HepG2 (cell line): ENCODE measurements around the gene MAB21L4. TPM values are rescaled to one million over a fixed set of nuclear protein-coding genes. Genes with fewer than 3 reads are reported as not detected.

Source experiments
- ATAC-seq: fragments of 200-7000 bp; cut with Tn5 transposase; 3 replicates; pipeline ENCODE4 v1.9.1; 2020; ENCODE audit warnings: mild to moderate bottlenecking, moderate library complexity
- BruUV-seq: library from RNA; stranded (reverse); fragments of 400-500 nt; replicated peaks from 2 replicates; lab custom pipeline; 2021; lab: Mats Ljungman, UMichigan
- CTCF ChIA-PET: fragments of 300-600 bp; formaldehyde crosslinking; extraction: SDS; loops from one replicate; lab custom pipeline; 2021; ENCODE audit warnings: low total read pairs, inconsistent platforms, low intra/inter-chr PET ratio; lab: Yijun Ruan, JAX
- POLR2A ChIA-PET: fragments of 350-600 bp; sonication (Branson Sonifier 250); formaldehyde crosslinking; loops from one replicate; lab custom pipeline; 2020; ENCODE audit warnings: antibody characterized with exemption, inconsistent platforms; lab: Yijun Ruan, JAX
- DNase-seq: peaks from one replicate; pipeline ENCODE4 v3.0.0-alpha.2; 2015; ENCODE audit warnings: low spot score
- FAIRE-seq: peaks from 3 replicates; lab custom pipeline; 2011; peaks lifted over from hg19 to GRCh38; lab: Jason Lieb, UNC
- H2AFZ ChIP-seq: one replicate; pipeline ENCODE4 v1.6.1; 2011; ENCODE audit warnings: low read length, inconsistent platforms
- H3K27ac ChIP-seq: fragments of 300-600 bp; 3 replicates; pipeline ENCODE4 v1.8.0; 2011; ENCODE audit warnings: mixed run types, mild to moderate bottlenecking, mixed read lengths, low read length, inconsistent platforms; ENCODE audit not compliant: insufficient read depth; ENCODE audit errors: extremely low read length
- H3K27me3 ChIP-seq, 2 experiments: fragments of 200-600 bp in 1 of 2; 2 replicates in 1 of 2; 3 replicates in 1 of 2; pipeline versions ENCODE4 v1.6.0 to v1.8.0; 2011; ENCODE audit warnings: low read length in 2 of 2, mild to moderate bottlenecking in 2 of 2, moderate library complexity in 2 of 2, inconsistent platforms in 1 of 2; ENCODE audit not compliant: insufficient read depth in 2 of 2, control insufficient read depth in 1 of 2
- H3K36me3 ChIP-seq, 2 experiments: fragments of 200-600 bp in 1 of 2; replicated peaks in 1 of 2; 2 replicates in 1 of 2; 3 replicates in 1 of 2; pipeline versions ENCODE4 v1.5.1 to v1.8.0; 2011; ENCODE audit warnings: low read length in 2 of 2, inconsistent platforms in 1 of 2; ENCODE audit not compliant: insufficient read depth in 2 of 2, control insufficient read depth in 1 of 2
- H3K4me1 ChIP-seq: 2 replicates; pipeline ENCODE4 v1.5.1; 2012; ENCODE audit warnings: low read length, inconsistent platforms; ENCODE audit not compliant: insufficient read depth
- H3K4me2 ChIP-seq: 2 replicates; pipeline ENCODE4 v1.6.0; 2011; ENCODE audit warnings: low read depth, low read length, inconsistent platforms
- H3K4me3 ChIP-seq, 3 experiments: fragments of 200-600 bp in 1 of 3; sonication (generic), shearing (Covaris generic) in 1 of 3; replicated peaks in 1 of 3; 2 replicates each; pipeline ENCODE4 v1.5.1; 2011 to 2016; ENCODE audit warnings: low read length in 3 of 3, inconsistent platforms in 2 of 3, low read depth in 2 of 3, mild to moderate bottlenecking in 2 of 3, control low read depth in 1 of 3, mixed read lengths in 1 of 3; ENCODE audit not compliant: insufficient read depth in 1 of 3
- H3K79me2 ChIP-seq: one replicate; pipeline ENCODE4 v1.6.1; 2011; ENCODE audit warnings: low read length, inconsistent platforms; ENCODE audit not compliant: insufficient read depth
- H3K9ac ChIP-seq: 2 replicates; pipeline ENCODE4 v1.6.0; 2011; ENCODE audit warnings: mild to moderate bottlenecking, low read depth, low read length, inconsistent platforms; ENCODE audit not compliant: insufficient read depth
- H3K9me3 ChIP-seq: 2 replicates; pipeline ENCODE4 v1.5.1; 2012; ENCODE audit warnings: mild to moderate bottlenecking, low read length
- H4K20me1 ChIP-seq: 2 replicates; pipeline ENCODE4 v1.6.0; 2011; ENCODE audit warnings: inconsistent platforms, mild to moderate bottlenecking, low read length, moderate library complexity; ENCODE audit not compliant: insufficient read depth
- ELF3 ChIP-seq: IDR thresholded peaks from 2 replicates; pipeline ENCODE4 v1.6.1; 2016; ENCODE audit warnings: missing genetic modification reagents, missing compliant biosample characterization
- FOSL2 ChIP-seq: sonication (generic); formaldehyde crosslinking; IDR thresholded peaks from 2 replicates; pipeline ENCODE4 v1.4.0; 2020; ENCODE audit warnings: missing genetic modification reagents
- IRF2 ChIP-seq: IDR thresholded peaks from 2 replicates; pipeline ENCODE4 v1.6.1; 2018; ENCODE audit warnings: missing genetic modification reagents, missing compliant biosample characterization
- NFIB ChIP-seq: sonication (generic); formaldehyde crosslinking; IDR thresholded peaks from 2 replicates; pipeline ENCODE4 v1.9.0; 2021; ENCODE audit warnings: missing genetic modification reagents, mild to moderate bottlenecking, borderline replicate concordance
- PCBP2 ChIP-seq: fragments of 200-400 bp; formaldehyde crosslinking; optimal IDR thresholded peaks from 2 replicates; pipeline ENCODE3; 2018; ENCODE audit warnings: low read length, low read depth; ENCODE audit not compliant: poor library complexity, severe bottlenecking
- RBFOX2 ChIP-seq: fragments of 200-400 bp; formaldehyde crosslinking; IDR thresholded peaks from 2 replicates; pipeline ENCODE4 v1.6.1; 2017; ENCODE audit warnings: low read depth, mild to moderate bottlenecking, low read length
- RFXANK ChIP-seq: IDR thresholded peaks from 2 replicates; pipeline ENCODE4 v1.6.1; 2016
- ZBTB38 ChIP-seq: sonication (generic); formaldehyde crosslinking; IDR thresholded peaks from 2 replicates; pipeline ENCODE4 v1.5.1; 2020; ENCODE audit warnings: mild to moderate bottlenecking, missing genetic modification reagents
- ZNF333 ChIP-seq: sonication (generic); formaldehyde crosslinking; IDR thresholded peaks from 2 replicates; pipeline ENCODE4 v1.4.0; 2020; ENCODE audit warnings: mild to moderate bottlenecking, missing genetic modification reagents, borderline replicate concordance
- ZNF343 ChIP-seq: sonication (generic); formaldehyde crosslinking; IDR thresholded peaks from 2 replicates; pipeline ENCODE4 v1.4.0; 2020; ENCODE audit warnings: mild to moderate bottlenecking, missing genetic modification reagents
- WGBS: methylation state at CpG from one replicate; pipeline ENCODE4 v1.1.6; 2017; ENCODE audit warnings: low lambda C conversion rate; 5-methylcytosine and 5-hydroxymethylcytosine counted together
- in situ Hi-C: cut with HindIII; loops from 2 replicates; pipeline ENCODE4 v1.10.0; 2017; ENCODE audit warnings: low pct_unique_long_range_greater_than_20kb; ENCODE audit not compliant: extremely low pct_ligation_motif_present
- intact Hi-C: fragments of 100-400 bp; cut with micrococcal nuclease; formaldehyde crosslinking; loops from one replicate; pipeline ENCODE4 v1.10.0; 2022; ENCODE audit not compliant: unreplicated experiment
- polyA plus RNA-seq, 8 experiments: library from polyadenylated mRNA; depleted of rRNA in 3 of 8; stranded (reverse) in 7 of 8; unstranded in 1 of 8; fragments of >200 nt; fragmentation: Illumina TruSeq in 4 of 8; extraction: Trizol in 4 of 8; gene quantifications; 2 replicates each; pipeline versions ENCODE4 v1.2.1 to v1.2.3, GENCODE V29; 2011 to 2016; ENCODE audit warnings: low read depth in 4 of 8, missing spikeins in 1 of 8, mixed read lengths in 1 of 8; ENCODE audit not compliant: insufficient read depth in 1 of 8
- total RNA-seq, 5 experiments: library from RNA; depleted of rRNA; stranded (reverse); fragments of >200 nt; fragmentation: Illumina TruSeq; extraction: Trizol; gene quantifications; 2 replicates each; pipeline ENCODE4 v1.2.3, GENCODE V29; 2016; ENCODE audit warnings: low read depth in 1 of 5
- TF ChIP-seq, protein P1 (sequence below): sonication (generic); formaldehyde crosslinking; IDR thresholded peaks from 2 replicates; pipeline ENCODE4 v1.5.1; 2020; ENCODE audit warnings: mild to moderate bottlenecking, missing genetic modification reagents, moderate library complexity
- TF ChIP-seq, protein P2 (sequence below): sonication (generic); formaldehyde crosslinking; IDR thresholded peaks from 2 replicates; pipeline ENCODE4 v1.5.0; 2020; ENCODE audit warnings: mild to moderate bottlenecking, missing genetic modification reagents, borderline replicate concordance

MAB21L4 gene
- total and polyA plus RNA-seq, 2 of the 13 experiments (the other 11 are each of a cell fraction or from before 2014, with no cell fraction given), result 3.0 to 14.0 TPM

DNA sequence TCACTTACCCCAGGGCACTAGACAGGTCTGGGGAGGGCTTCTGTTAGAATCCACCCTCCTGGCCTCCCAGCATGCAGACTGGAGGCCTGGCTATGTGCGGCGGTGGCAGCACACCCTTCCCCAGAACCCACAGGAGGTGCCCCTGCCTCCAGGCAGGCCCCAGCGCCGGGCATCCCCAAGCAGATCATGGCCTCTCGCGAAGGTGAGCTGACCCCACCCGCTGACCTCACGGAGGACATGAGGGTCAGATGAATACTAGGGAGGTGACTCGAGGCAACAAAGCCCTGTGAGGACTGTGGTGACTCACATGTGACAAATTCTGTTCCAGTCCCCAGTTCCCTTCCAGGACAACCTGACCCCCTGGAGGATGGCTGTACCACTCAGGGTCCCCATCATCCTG, 1.9 kb downstream of the MAB21L4 start:
- no peak overlapping the region for H3K27ac ChIP-seq
- H3K27me3 ChIP-seq, result no peaks in the 10 kb centered on the region; a peak in 1 of 5 replicates
- H3K4me1 ChIP-seq, result peaks cover 90% of the 10 kb centered on the region
- WGBS, result 28% methylated on average over 6 of the region's 9 CpGs
- no peaks in the 10 kb centered on the region for H4K20me1 ChIP-seq
- ATAC-seq, result no peak
- no peak overlapping the region for H3K9ac ChIP-seq
- H3K79me2 ChIP-seq, result no peaks in the 10 kb centered on the region
- H2AFZ ChIP-seq, result no peak overlapping the region
- no peak for FAIRE-seq
- TF ChIP-seq ZNF343 (CRISPR knock-in tag), result no peak
- no peak for TF ChIP-seq ELF3 (CRISPR knock-in tag)
- 0 out of 2 replicates have a peak, but pooled peaks have one; percentile 16 for TF ChIP-seq ZBTB38 (CRISPR knock-in tag)
- TF ChIP-seq IRF2, result no peak
- TF ChIP-seq, protein P1, sequence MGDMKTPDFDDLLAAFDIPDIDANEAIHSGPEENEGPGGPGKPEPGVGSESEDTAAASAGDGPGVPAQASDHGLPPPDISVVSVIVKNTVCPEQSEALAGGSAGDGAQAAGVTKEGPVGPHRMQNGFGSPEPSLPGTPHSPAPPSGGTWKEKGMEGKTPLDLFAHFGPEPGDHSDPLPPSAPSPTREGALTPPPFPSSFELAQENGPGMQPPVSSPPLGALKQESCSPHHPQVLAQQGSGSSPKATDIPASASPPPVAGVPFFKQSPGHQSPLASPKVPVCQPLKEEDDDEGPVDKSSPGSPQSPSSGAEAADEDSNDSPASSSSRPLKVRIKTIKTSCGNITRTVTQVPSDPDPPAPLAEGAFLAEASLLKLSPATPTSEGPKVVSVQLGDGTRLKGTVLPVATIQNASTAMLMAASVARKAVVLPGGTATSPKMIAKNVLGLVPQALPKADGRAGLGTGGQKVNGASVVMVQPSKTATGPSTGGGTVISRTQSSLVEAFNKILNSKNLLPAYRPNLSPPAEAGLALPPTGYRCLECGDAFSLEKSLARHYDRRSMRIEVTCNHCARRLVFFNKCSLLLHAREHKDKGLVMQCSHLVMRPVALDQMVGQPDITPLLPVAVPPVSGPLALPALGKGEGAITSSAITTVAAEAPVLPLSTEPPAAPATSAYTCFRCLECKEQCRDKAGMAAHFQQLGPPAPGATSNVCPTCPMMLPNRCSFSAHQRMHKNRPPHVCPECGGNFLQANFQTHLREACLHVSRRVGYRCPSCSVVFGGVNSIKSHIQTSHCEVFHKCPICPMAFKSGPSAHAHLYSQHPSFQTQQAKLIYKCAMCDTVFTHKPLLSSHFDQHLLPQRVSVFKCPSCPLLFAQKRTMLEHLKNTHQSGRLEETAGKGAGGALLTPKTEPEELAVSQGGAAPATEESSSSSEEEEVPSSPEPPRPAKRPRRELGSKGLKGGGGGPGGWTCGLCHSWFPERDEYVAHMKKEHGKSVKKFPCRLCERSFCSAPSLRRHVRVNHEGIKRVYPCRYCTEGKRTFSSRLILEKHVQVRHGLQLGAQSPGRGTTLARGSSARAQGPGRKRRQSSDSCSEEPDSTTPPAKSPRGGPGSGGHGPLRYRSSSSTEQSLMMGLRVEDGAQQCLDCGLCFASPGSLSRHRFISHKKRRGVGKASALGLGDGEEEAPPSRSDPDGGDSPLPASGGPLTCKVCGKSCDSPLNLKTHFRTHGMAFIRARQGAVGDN (CRISPR knock-in tag), result 0 out of 2 replicates have a peak, but pooled peaks have one; percentile 3
- TF ChIP-seq PCBP2, result no peak
- TF ChIP-seq, protein P2, sequence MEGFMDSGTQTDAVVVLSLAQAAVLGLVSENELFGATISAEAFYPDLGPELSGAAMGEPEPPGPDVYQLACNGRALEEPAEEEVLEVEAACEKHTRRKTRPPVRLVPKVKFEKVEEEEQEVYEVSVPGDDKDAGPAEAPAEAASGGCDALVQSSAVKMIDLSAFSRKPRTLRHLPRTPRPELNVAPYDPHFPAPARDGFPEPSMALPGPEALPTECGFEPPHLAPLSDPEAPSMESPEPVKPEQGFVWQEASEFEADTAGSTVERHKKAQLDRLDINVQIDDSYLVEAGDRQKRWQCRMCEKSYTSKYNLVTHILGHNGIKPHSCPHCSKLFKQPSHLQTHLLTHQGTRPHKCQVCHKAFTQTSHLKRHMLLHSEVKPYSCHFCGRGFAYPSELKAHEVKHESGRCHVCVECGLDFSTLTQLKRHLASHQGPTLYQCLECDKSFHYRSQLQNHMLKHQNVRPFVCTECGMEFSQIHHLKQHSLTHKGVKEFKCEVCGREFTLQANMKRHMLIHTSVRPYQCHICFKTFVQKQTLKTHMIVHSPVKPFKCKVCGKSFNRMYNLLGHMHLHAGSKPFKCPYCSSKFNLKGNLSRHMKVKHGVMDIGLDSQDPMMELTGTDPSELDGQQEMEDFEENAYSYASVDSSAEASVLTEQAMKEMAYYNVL (CRISPR knock-in tag), result no peak
- TF ChIP-seq FOSL2 (CRISPR knock-in tag), result 0 out of 2 replicates have a peak, but pooled peaks have one; percentile 7
- no peak for TF ChIP-seq RFXANK (CRISPR knock-in tag)
- no peak for TF ChIP-seq NFIB (CRISPR knock-in tag)
- no peak for TF ChIP-seq RBFOX2
- no peak for TF ChIP-seq ZNF333 (CRISPR knock-in tag)
- in situ Hi-C loops, result no loop called here
- no peaks in the 10 kb centered on the region for H3K9me3 ChIP-seq
- intact Hi-C loops, result no loop called here
- no peak overlapping the region; a peak in 1 of 6 replicates for H3K4me3 ChIP-seq
- no peaks in the 10 kb centered on the region for H3K36me3 ChIP-seq
- no TSS peak for BruUV-seq
- ChIA-PET POLR2A (interaction anchor here (1.0 to 9.3 kb wide), 2 partner anchors 19 to 37 kb away, joined by 3 to 63 read pairs; no protein-coding TSS in a partner anchor), CTCF (no interaction called here)
- H3K4me2 ChIP-seq, result peak overlapping the region; percentile 19; the same call in 1 of the 2 replicates
- DNase-seq, result no peak
